HG03064 (cell line): ENCODE data around the gene SYS1.
A peak's percentile ranks its signal among the peaks of the same experiment; 100 is the strongest.

Experiments
- ATAC-seq: cut with Tn5 transposase; IDR thresholded peaks from one replicate; pipeline ENCODE4 v1.9.1; 2021; ENCODE audit warnings: low read depth; ENCODE audit not compliant: unreplicated experiment

The SYS1 gene

DNA sequence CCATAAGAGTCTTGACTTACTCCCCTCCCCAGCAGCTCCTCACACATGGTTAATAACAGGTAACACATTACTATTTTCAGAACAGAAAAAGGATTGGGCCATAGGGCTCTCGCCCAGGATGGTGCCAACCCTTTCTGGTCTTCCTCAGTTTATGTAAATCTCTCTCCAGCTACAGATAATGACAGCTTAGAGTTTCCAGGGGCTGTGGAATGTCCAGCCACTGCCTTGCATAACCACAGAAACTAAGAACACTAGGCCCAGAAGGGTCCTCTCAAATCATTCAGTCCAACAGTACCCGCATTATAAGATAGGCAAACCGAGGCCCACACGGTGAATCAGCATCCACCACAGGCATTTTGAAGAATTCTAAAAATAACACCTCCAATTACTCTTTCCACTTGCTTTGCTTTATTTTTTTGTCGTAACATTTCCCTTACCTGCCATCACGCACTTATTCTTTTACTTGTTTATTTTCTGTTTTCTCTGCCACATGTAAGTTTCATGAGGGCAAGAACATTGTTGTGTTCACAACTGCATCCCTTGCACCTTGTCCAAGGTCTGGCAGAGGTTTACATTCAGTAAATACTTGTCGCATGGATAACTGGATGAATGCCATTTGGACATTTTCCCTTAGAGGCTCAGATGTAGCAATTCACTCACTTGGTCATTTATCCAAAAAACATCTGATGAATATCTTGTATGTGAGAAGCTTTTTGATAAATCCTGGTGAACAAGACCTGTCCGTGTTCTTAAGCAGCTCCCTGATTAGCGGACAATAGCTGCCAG, 8.3 kb upstream of the SYS1 start:
- no peak for ATAC-seq

GRCh38 chr20:45355209-45356084, 7.5 kb upstream of the SYS1 start:
- no peak for ATAC-seq

DNA sequence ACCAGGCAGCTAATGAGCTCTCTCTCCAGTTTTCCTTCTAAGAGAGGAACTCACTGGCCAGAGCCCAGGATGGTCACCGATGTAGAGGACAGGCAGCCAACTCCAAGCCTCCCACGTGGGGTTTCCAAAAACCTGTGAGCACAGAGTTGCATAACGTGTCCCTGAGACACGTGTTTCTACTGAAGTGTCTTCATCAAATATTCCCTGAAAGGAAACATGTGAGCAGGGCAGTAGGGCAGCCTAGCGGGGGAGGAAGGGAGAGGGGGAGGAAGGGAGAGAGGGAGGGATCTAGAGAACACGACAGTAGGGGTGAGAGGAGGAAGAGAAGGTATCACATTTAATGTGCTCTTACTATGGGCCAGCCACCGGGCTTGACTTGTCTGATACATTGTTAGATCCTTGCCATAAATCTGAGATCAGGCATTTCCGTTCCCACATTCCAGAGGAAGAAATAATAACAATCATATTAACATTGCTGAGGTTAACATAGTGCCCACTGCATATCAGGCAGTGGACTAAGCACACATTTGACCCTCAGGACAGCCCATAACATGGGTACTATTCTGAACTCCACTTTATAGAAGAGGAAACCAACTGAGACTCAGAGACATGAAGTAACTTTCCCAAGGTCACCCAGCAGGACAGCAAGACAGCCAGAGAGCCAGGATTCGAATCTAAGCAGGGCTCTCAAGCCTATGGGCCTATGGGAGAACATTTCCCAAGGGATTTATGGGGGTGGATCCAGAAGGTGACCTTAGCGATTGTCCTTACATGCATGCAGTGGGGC, 4.5 kb upstream of the SYS1 start:
- ATAC-seq, result no peak

GRCh38 chr20:45359069-45359405, 3.9 kb upstream of the SYS1 start:
- no peak for ATAC-seq

- no peak for ATAC-seq
Observed at GRCh38 chr20:45359406-45360148, 3.4 kb upstream of the SYS1 start.

- ATAC-seq, result no peak
Observed at GRCh38 chr20:45361793-45362192, 1.2 kb upstream of the SYS1 start.

DNA sequence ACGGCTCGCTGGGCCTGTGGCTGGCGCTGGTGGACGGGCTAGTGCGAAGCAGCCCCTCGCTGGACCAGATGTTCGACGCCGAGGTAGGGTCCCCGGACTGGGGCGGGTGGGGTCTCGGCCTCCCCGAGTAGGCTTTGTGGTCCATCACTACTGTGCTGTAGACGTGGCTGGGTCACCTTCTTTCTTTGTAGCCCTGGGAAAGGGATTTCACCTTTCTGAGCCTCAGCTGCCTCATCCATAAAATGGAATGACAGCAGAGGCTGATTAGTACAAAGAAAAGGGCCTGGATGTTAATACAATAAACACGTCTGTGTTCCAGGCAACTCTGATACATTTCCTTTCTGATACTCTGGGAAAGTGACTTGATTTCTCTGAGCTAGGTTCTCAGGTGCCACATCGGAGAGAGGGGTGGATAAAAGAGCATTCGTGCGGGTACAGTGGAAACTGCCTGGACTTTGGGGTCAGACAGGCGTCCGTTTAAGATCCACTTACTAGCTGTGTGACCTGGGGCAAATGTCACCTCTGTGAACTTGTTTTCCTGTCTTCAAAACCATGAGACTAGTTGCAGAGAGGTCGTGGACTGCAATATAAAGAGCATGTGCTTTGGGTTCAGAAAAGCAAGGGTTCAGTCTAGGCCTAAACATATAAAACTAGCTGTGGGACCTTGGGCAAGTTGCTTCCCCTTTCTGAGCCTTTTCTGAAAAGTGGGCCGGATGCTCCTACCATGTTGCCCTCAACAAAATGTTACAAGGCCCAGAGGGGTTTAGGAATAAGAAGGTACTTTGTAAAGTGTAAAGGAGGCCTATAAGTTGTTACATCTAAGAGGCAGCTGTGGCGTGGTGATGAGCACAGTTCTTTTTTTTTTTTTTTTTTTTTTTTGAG, 896 bp downstream of the SYS1 start:
- ATAC-seq, result no peak

DNA sequence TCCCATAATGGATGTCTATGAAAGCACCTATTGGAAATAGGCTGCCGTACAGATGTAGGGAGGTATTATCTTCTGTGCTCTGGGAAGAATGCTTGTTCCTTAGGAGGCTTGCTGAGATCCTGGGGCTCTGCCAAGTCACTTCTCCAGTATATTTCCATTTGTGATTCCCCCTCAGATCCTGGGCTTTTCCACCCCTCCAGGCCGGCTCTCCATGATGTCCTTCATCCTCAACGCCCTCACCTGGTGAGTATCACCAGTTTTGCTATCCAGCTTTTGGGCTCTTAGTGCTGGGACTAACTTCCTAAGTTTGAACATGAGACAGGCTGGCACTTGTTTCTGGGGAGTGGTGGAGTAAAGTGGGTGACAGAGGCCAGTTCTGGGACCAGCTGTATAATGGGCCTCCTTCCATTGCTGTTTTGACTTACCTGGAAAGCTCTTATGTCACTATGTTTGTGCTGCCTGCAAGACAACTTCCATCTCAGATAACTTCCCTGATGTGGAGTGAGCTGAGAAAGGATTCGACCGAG, 2.6 kb downstream of the SYS1 start:
- no peak for ATAC-seq

- no peak for ATAC-seq
Observed at GRCh38 chr20:45366192-45366591, 3.2 kb downstream of the SYS1 start.

DNA sequence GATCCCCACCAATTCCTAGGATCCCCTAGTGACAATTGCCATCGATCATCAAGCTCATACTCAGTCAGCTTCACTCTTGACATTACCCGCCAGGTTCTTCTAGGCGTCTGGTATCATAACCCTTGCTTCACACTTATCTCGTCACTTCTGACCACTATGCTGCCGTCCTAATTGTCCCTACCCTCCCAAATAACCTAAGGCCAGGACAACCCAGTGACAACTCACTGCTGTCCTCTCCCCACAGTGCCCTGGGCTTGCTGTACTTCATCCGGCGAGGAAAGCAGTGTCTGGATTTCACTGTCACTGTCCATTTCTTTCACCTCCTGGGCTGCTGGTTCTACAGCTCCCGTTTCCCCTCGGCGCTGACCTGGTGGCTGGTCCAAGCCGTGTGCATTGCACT, 3.7 kb downstream of the SYS1 start:
- ATAC-seq, result no peak

DNA sequence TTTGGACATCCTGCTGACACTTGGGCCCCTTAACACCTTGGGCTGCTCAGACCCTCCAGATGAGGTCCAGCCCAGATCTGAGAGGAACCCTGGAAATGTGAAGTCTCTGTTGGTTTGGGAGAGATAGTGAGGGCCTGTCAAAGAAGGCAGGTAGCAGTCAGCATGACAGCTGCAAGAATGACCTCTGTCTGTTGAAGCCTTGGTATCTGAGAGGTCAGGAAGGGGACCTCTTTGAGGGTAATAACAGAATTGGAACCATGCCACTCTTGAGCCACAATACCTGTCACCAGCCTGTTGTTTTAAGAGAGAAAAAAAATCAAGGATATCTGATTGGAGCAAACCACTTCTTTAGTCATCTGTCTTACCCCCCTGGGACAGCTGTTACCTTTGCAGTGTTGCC, 4.2 kb downstream of the SYS1 start:
- ATAC-seq, result no peak

DNA sequence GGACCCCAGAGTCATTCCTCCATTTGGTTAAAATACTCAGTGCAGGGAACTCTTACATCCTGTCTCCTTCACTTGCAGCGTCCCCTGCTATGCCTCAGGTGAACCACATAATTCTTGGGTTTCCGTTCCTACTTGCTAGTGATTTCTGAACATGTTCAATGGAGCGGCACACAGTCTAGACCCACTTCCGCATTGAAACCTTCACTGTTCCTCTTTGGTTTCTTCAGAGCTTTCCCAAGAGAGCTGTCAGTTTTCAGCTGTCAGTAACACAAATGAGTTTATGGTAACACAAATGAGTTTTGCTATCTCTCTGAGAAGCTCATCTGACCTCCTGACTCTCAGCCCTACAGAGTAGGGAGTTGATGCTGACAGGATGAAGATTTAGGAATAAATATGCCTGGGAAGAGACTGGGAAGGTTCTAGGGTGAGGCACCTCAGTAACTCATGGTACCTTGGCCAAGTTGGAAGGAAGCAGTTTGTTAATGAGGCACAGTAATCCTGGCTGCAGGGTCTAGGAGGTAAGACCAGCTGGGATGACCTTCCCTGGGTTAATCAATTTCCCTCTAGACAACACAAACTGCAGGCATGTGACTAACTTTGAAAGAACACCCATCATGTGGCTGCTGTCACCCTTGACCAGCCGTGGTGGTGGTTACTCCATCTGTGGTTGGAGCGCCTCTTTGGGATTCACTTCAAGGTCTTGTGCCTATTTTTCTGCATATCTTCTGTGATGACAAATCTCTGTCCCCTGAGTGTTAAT, 5.4 kb downstream of the SYS1 start:
- ATAC-seq, result peak; percentile 82

GRCh38 chr20:45370571-45371160, 7.7 kb downstream of the SYS1 start:
- no peak for ATAC-seq

GRCh38 chr20:45372241-45372640, 9.3 kb downstream of the SYS1 start:
- ATAC-seq, result no peak

GRCh38 chr20:45372646-45373352, 9.8 kb downstream of the SYS1 start:
- no peak for ATAC-seq

- no peak for ATAC-seq
Observed at GRCh38 chr20:45373353-45374100, 10.6 kb downstream of the SYS1 start.

DNA sequence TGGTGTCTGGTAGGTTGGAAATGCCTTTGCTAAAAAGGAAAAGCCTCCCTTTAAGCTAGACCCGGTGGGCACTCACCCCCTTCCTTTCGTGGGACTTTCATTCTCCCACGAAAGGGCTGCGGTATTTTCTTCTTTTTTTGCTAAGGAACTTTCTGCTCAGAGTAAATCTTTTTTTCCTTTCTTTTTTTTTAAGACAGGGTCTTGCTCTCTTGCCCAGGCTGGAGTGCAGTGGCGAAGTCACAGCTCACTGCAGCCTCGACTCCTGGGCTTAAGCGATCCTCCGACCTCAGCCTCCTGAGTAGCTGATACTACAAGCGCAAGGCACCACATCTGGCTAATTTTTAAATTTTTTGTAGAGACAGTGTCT, 11.1 kb downstream of the SYS1 start:
- ATAC-seq, result no peak
